GM12878 (cell line): ENCODE results near the gene CFAP141. TPM values are rescaled to one million over a fixed set of nuclear protein-coding genes. Genes with fewer than 3 reads are reported as not detected.

Experiments used
- BHLHE40 ChIP-seq, 2 experiments: fragments of 450-650 bp in 1 of 2; IDR thresholded peaks; 2 replicates each; pipeline ENCODE4 v1.6.1; 2011 to 2017; ENCODE audit warnings: low read depth in 2 of 2, borderline replicate concordance in 1 of 2, improper control_type of control experiment in 1 of 2, low read length in 1 of 2, mild to moderate bottlenecking in 1 of 2
- BRCA1 ChIP-seq: IDR thresholded peaks from 2 replicates; pipeline ENCODE4 v1.6.1; 2011; ENCODE audit warnings: low read depth, low read length, improper control_type of control experiment
- CREB1 ChIP-seq: IDR thresholded peaks from 2 replicates; pipeline ENCODE4 v1.6.1; 2012; ENCODE audit warnings: low read depth, mild to moderate bottlenecking, inconsistent platforms
- ELK1 ChIP-seq: IDR thresholded peaks from 2 replicates; pipeline ENCODE4 v1.6.1; 2012; ENCODE audit warnings: low read depth, low read length, improper control_type of control experiment
- FOXM1 ChIP-seq: IDR thresholded peaks from 2 replicates; pipeline ENCODE4 v1.6.1; 2012; ENCODE audit warnings: low read depth, mild to moderate bottlenecking, inconsistent platforms, low read length, moderate library complexity
- MXI1 ChIP-seq: fragments of 150-350 bp; IDR thresholded peaks from 2 replicates; pipeline ENCODE4 v1.6.1; 2011; ENCODE audit warnings: low read depth, mild to moderate bottlenecking, inconsistent platforms, low read length, improper control_type of control experiment
- PKNOX1 ChIP-seq: fragments of 450-650 bp; IDR thresholded peaks from 2 replicates; pipeline ENCODE4 v1.6.1; 2016; ENCODE audit warnings: mild to moderate bottlenecking
- POLR2A ChIP-seq: IDR thresholded peaks from 2 replicates; pipeline ENCODE4 v1.6.1; 2011; ENCODE audit warnings: low read depth, mild to moderate bottlenecking, low read length
- SIX5 ChIP-seq: IDR thresholded peaks from 2 replicates; pipeline ENCODE4 v1.6.1; 2011; ENCODE audit warnings: mild to moderate bottlenecking, low read depth, low read length, moderate library complexity; ENCODE audit not compliant: severe bottlenecking
- SMAD1 ChIP-seq: fragments of 450-650 bp; IDR thresholded peaks from 2 replicates; pipeline ENCODE4 v1.6.1; 2018; ENCODE audit warnings: mild to moderate bottlenecking, low read depth; ENCODE audit not compliant: partially characterized antibody
- SMC3 ChIP-seq: IDR thresholded peaks from 2 replicates; pipeline ENCODE4 v1.6.1; 2011; ENCODE audit warnings: low read length, improper control_type of control experiment, borderline replicate concordance
- USF2 ChIP-seq: IDR thresholded peaks from 2 replicates; pipeline ENCODE4 v1.6.1; 2011; ENCODE audit warnings: low read depth, low read length, improper control_type of control experiment, borderline replicate concordance
- polyA plus RNA-seq, 11 experiments: library from polyadenylated mRNA; depleted of rRNA in 4 of 11; unstranded in 6 of 11; stranded (reverse) in 5 of 11; fragments of >200 nt; fragmentation: Nextera tagmentation in 4 of 11; fragmentation: Illumina TruSeq in 1 of 11; extraction: Ambion mirVana in 4 of 11; extraction: Trizol in 1 of 11; gene quantifications; 1 replicate in 1 of 11; 2 replicates in 10 of 11; pipeline versions ENCODE4 v1.2.1 to v1.2.3, GENCODE V29; 2011 to 2016; ENCODE audit warnings: inconsistent platforms in 2 of 11, missing spikeins in 2 of 11, low read depth in 1 of 11
- total RNA-seq, 4 experiments: library from RNA; depleted of rRNA in 3 of 4; stranded (reverse); fragments of >200 nt in 3 of 4; fragmentation: Illumina TruSeq in 1 of 4; extraction: Trizol in 1 of 4; gene quantifications; 2 replicates each; pipeline versions ENCODE4 v1.2.1 to v1.2.3, GENCODE V29; 2013 to 2021

The CFAP141 gene
- total and polyA plus RNA-seq, 10 of the 15 experiments (the other 5 are each of a cell fraction or from before 2014, with no cell fraction given) = not detected

- peak; percentile 81 for TF ChIP-seq MXI1
- no peak for TF ChIP-seq BRCA1
- TF ChIP-seq USF2 = peak; percentile 97
- TF ChIP-seq SIX5 = peak; percentile 33
- TF ChIP-seq BHLHE40 (IDR thresholded peaks at IDR 0.05; ENCODE audit: borderline replicate concordance in 1 of 2, low read depth in 2 of 2, low read length in 1 of 2) = peak; percentile 98 to 99
- peak; percentile 97 for TF ChIP-seq POLR2A
- TF ChIP-seq ELK1 = peak; percentile 64
- TF ChIP-seq PKNOX1 = peak; percentile 75; the same call in 1 of the 2 replicates
- peak; percentile 19 for TF ChIP-seq SMAD1
- no peak for TF ChIP-seq SMC3
- no peak for TF ChIP-seq FOXM1
- TF ChIP-seq CREB1 = no peak; the same call in 1 of the 2 replicates
Measured at GRCh38 chr1:154220071-154220969, 14.2 kb upstream of the CFAP141 start, which contains the start of gene UBAP2L (continued).
